ENCODE results near the gene COL19A1. TPM values are rescaled to one million over a fixed set of nuclear protein-coding genes. Genes with fewer than 3 reads are reported as not detected.

The COL19A1 gene
- total and polyA plus RNA-seq, 2 experiments from 2014 or later = not detected

- Histone ChIP-seq H3F3A (replicated peaks; ENCODE audit: low read depth) (no peaks in the 10 kb centered on the region), H3K4me1 (ENCODE audit: insufficient read depth) (no peaks in the 10 kb centered on the region), H3K4me3 (no peak overlapping the region), H4K20me1 (replicated peaks; ENCODE audit: insufficient read depth) (no peaks in the 10 kb centered on the region), H3K4me2 (no peak overlapping the region), H2AFZ (0 out of 2 replicates have a peak overlapping the region, but pooled peaks have one; percentile 49), H3K79me2 (replicated peaks; ENCODE audit: insufficient read depth) (no peaks in the 10 kb centered on the region), H3K9me2 (ENCODE audit: insufficient read depth) (0 out of 2 replicates have a peak, but pooled peaks cover 7% of the 10 kb centered on the region), H3K27ac (ENCODE audit: low read depth) (no peak overlapping the region), H3K27me3 (ENCODE audit: insufficient read depth) (no peaks in the 10 kb centered on the region), H3K36me3 (ENCODE audit: insufficient read depth) (no peaks in the 10 kb centered on the region)
- DNase-seq (ENCODE audit: low spot score) (no peak), ATAC-seq (no peak)
- Mint-ChIP-seq H3K4me3 (no peak overlapping the region), H3K27ac (no peak overlapping the region), H3K36me3 (ENCODE audit: low read depth) (no peaks in the 10 kb centered on the region), H3K9me3 (no peaks in the 10 kb centered on the region), H3K4me1 (no peaks in the 10 kb centered on the region), H3K27me3 (ENCODE audit: insufficient read depth, low read depth, poor library complexity) (no peaks in the 10 kb centered on the region)
- TF ChIP-seq STAT1 (IDR thresholded peaks at IDR 0.05; ENCODE audit: unreplicated experiment) = no peak
- no peak for TF ChIP-seq REST (IDR thresholded peaks at IDR 0.05; ENCODE audit: unreplicated experiment)
- TF ChIP-seq CREB1 (CRISPR knock-in tag; IDR thresholded peaks at IDR 0.05; ENCODE audit: low read depth) = no peak
- no peak for TF ChIP-seq POLR2AphosphoS5 (IDR thresholded peaks at IDR 0.05; ENCODE audit: low read depth)
- no peak for TF ChIP-seq ETS1 (IDR thresholded peaks at IDR 0.05)
- no peak for TF ChIP-seq ZNF114 (CRISPR knock-in tag; IDR thresholded peaks at IDR 0.05)
- TF ChIP-seq EZH2phosphoT487 (IDR thresholded peaks at IDR 0.05; ENCODE audit: unreplicated experiment) = no peak
- TF ChIP-seq JUNB (IDR thresholded peaks at IDR 0.05; ENCODE audit: unreplicated experiment) = no peak
- TF ChIP-seq ZNF462 (CRISPR knock-in tag; IDR thresholded peaks at IDR 0.05) = no peak
- TF ChIP-seq EZH2 (IDR thresholded peaks at IDR 0.05; ENCODE audit: low read depth, unreplicated experiment) = no peak
- TF ChIP-seq NANOG (IDR thresholded peaks at IDR 0.05; ENCODE audit: borderline replicate concordance) = no peak
- no peak for TF ChIP-seq ZNF331 (CRISPR knock-in tag; IDR thresholded peaks at IDR 0.05; ENCODE audit: low read depth)
- no peak for TF ChIP-seq CTCF (conservative IDR thresholded peaks at IDR 0.05; ENCODE audit: low read depth in 2 of 2)
Observed at GRCh38 chr6:70125602-70126001, 259.2 kb downstream of the COL19A1 start.

Measured in GM23338 (cell line).